HEK293 (cell line): ENCODE results near the gene FANCE.

ENCODE experiments used
- YY1 ChIP-seq: fragments of 450-650 bp; formaldehyde crosslinking; IDR thresholded peaks from 2 replicates; pipeline ENCODE4 v1.5.1; 2018; ENCODE audit warnings: missing biosample characterization, missing genetic modification characterization
- ZBTB48 ChIP-seq: fragments of 450-650 bp; formaldehyde crosslinking; IDR thresholded peaks from 2 replicates; pipeline ENCODE4 v1.5.1; 2016; ENCODE audit warnings: missing biosample characterization, missing genetic modification characterization
- ZNF24 ChIP-seq: fragments of 450-650 bp; formaldehyde crosslinking; IDR thresholded peaks from 2 replicates; pipeline ENCODE4 v1.5.1; 2016; ENCODE audit warnings: missing biosample characterization, missing genetic modification characterization
- ZNF335 ChIP-seq: fragments of 450-650 bp; formaldehyde crosslinking; conservative IDR thresholded peaks from 2 replicates; pipeline ENCODE4 v1.5.1; 2016; ENCODE audit warnings: missing biosample characterization, missing genetic modification characterization
- ZNF610 ChIP-seq: fragments of 450-650 bp; formaldehyde crosslinking; IDR thresholded peaks from 2 replicates; pipeline ENCODE4 v1.5.1; 2016; ENCODE audit warnings: missing biosample characterization, missing genetic modification characterization, borderline replicate concordance
- ZNF768 ChIP-seq: fragments of 450-650 bp; formaldehyde crosslinking; IDR thresholded peaks from 2 replicates; pipeline ENCODE4 v1.5.1; 2018; ENCODE audit warnings: missing biosample characterization, mild to moderate bottlenecking, missing genetic modification characterization
- TF ChIP-seq, protein P1 (sequence below): fragments of 450-650 bp; formaldehyde crosslinking; conservative IDR thresholded peaks from 2 replicates; pipeline ENCODE4 v1.5.1; 2016; ENCODE audit warnings: low read depth, missing biosample characterization, missing genetic modification characterization
- TF ChIP-seq, protein P2 (sequence below): fragments of 450-650 bp; formaldehyde crosslinking; IDR thresholded peaks from 2 replicates; pipeline ENCODE4 v1.5.1; 2016; ENCODE audit warnings: missing biosample characterization, missing genetic modification characterization
- TF ChIP-seq, protein P3 (sequence below): fragments of 450-650 bp; formaldehyde crosslinking; IDR thresholded peaks from 2 replicates; pipeline ENCODE4 v1.5.1; 2016; ENCODE audit warnings: missing biosample characterization, missing genetic modification characterization, borderline replicate concordance

DNA sequence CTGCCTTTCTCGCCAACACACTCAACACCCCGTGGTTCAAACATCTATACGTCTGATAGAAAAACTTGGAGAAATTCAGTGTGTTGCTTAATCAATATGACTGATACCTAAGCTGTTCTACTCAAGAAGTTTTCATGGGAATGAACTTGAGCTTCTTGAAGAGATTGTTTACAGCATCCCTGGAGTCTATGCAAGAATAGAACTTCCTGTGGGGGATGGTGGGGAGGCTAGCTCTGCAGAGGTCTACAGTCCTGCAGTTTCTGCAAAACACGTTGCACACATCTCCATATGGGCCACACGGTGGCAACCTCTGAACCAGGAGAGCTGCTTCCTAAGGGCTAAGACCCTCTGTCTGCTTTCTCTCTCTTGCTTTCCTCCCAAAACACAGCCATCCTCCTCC is 32.7 kb upstream of the FANCE start:
- TF ChIP-seq ZBTB48 (tag by site-specific recombination) (no peak), ZNF24 (no peak), ZNF610 (no peak), YY1 (no peak), ZNF335 (tag by site-specific recombination) (no peak), ZNF768 (tag by site-specific recombination) (no peak)
- TF ChIP-seq, protein P1, sequence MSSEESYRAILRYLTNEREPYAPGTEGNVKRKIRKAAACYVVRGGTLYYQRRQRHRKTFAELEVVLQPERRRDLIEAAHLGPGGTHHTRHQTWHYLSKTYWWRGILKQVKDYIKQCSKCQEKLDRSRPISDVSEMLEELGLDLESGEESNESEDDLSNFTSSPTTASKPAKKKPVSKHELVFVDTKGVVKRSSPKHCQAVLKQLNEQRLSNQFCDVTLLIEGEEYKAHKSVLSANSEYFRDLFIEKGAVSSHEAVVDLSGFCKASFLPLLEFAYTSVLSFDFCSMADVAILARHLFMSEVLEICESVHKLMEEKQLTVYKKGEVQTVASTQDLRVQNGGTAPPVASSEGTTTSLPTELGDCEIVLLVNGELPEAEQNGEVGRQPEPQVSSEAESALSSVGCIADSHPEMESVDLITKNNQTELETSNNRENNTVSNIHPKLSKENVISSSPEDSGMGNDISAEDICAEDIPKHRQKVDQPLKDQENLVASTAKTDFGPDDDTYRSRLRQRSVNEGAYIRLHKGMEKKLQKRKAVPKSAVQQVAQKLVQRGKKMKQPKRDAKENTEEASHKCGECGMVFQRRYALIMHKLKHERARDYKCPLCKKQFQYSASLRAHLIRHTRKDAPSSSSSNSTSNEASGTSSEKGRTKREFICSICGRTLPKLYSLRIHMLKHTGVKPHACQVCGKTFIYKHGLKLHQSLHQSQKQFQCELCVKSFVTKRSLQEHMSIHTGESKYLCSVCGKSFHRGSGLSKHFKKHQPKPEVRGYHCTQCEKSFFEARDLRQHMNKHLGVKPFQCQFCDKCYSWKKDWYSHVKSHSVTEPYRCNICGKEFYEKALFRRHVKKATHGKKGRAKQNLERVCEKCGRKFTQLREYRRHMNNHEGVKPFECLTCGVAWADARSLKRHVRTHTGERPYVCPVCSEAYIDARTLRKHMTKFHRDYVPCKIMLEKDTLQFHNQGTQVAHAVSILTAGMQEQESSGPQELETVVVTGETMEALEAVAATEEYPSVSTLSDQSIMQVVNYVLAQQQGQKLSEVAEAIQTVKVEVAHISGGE (tag by site-specific recombination), result no peak
- TF ChIP-seq, protein P2, sequence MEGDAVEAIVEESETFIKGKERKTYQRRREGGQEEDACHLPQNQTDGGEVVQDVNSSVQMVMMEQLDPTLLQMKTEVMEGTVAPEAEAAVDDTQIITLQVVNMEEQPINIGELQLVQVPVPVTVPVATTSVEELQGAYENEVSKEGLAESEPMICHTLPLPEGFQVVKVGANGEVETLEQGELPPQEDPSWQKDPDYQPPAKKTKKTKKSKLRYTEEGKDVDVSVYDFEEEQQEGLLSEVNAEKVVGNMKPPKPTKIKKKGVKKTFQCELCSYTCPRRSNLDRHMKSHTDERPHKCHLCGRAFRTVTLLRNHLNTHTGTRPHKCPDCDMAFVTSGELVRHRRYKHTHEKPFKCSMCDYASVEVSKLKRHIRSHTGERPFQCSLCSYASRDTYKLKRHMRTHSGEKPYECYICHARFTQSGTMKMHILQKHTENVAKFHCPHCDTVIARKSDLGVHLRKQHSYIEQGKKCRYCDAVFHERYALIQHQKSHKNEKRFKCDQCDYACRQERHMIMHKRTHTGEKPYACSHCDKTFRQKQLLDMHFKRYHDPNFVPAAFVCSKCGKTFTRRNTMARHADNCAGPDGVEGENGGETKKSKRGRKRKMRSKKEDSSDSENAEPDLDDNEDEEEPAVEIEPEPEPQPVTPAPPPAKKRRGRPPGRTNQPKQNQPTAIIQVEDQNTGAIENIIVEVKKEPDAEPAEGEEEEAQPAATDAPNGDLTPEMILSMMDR (tag by site-specific recombination), result peak; percentile 58
- TF ChIP-seq, protein P3, sequence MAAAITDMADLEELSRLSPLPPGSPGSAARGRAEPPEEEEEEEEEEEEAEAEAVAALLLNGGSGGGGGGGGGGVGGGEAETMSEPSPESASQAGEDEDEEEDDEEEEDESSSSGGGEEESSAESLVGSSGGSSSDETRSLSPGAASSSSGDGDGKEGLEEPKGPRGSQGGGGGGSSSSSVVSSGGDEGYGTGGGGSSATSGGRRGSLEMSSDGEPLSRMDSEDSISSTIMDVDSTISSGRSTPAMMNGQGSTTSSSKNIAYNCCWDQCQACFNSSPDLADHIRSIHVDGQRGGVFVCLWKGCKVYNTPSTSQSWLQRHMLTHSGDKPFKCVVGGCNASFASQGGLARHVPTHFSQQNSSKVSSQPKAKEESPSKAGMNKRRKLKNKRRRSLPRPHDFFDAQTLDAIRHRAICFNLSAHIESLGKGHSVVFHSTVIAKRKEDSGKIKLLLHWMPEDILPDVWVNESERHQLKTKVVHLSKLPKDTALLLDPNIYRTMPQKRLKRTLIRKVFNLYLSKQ, result no peak
